Brain microvascular endothelial cell (primary cell): ENCODE data around the gene PDCD1.
"Not testable (repeated sequence)": the region's sequence is repeated elsewhere in the genome, so short reads cannot be mapped to it uniquely, and the experiment has no call there.

Experiments used
- DNase-seq: peaks from one replicate; pipeline ENCODE4 v3.0.0-alpha.2; 2020
- H3K27ac ChIP-seq: fragments of 250-450 bp; sonication (Bioruptor Pico); 2 replicates; pipeline ENCODE4 v1.5.1; 2020; ENCODE audit warnings: mild to moderate bottlenecking, moderate library complexity
- H3K27me3 ChIP-seq: fragments of 250-450 bp; sonication (Bioruptor Pico); replicated peaks from 2 replicates; pipeline ENCODE4 v1.5.1; 2020; ENCODE audit warnings: mild to moderate bottlenecking
- H3K36me3 ChIP-seq: fragments of 250-450 bp; sonication (Bioruptor Pico); replicated peaks from 2 replicates; pipeline ENCODE4 v1.5.1; 2020; ENCODE audit warnings: mild to moderate bottlenecking
- H3K4me3 ChIP-seq: 2 replicates; pipeline ENCODE4 v1.5.1; 2011; ENCODE audit warnings: low read depth, mild to moderate bottlenecking, control low read depth, low read length, moderate library complexity
- CTCF ChIP-seq: IDR thresholded peaks from 2 replicates; pipeline ENCODE4 v1.5.1; 2011; ENCODE audit warnings: low read depth, mild to moderate bottlenecking, moderate library complexity, low read length, control low read depth, inconsistent platforms; ENCODE audit errors: missing control alignments
- in situ Hi-C: cut with HindIII; loops from 2 replicates; pipeline ENCODE4 v1.10.0; 2017; ENCODE audit warnings: low sequenced_read_pairs, low pct_ligation_motif_present

PDCD1 gene

GRCh38 chr2:241818229-241818942 is 40.3 kb downstream of the PDCD1 start:
- TF ChIP-seq CTCF = no peak
- no peak for DNase-seq
- H3K27ac ChIP-seq = no peak overlapping the region
- H3K4me3 ChIP-seq = no peak overlapping the region
- H3K27me3 ChIP-seq = no peaks in the 10 kb centered on the region
- no peaks in the 10 kb centered on the region for H3K36me3 ChIP-seq
- in situ Hi-C loops = no loop called here

- DNase-seq, H3K27me3 ChIP-seq, in situ Hi-C loops, H3K27ac ChIP-seq, H3K4me3 ChIP-seq, H3K36me3 ChIP-seq: not testable (repeated sequence)
These were observed 40.9 kb downstream of the PDCD1 start for GRCh38 chr2:241817821-241818215.

- Histone ChIP-seq H3K4me3 (no peak overlapping the region), H3K27ac (no peak overlapping the region), H3K36me3 (no peaks in the 10 kb centered on the region), H3K27me3 (no peaks in the 10 kb centered on the region)
- in situ Hi-C loops = no loop called here
- TF ChIP-seq CTCF = no peak
- no peak for DNase-seq
These were observed 41.4 kb downstream of the PDCD1 start for GRCh38 chr2:241817126-241817820.

GRCh38 chr2:241816431-241817121 is 42.1 kb downstream of the PDCD1 start:
- in situ Hi-C loops = no loop called here
- Histone ChIP-seq H3K4me3 (no peak overlapping the region), H3K27me3 (no peaks in the 10 kb centered on the region), H3K27ac (no peak overlapping the region), H3K36me3 (no peaks in the 10 kb centered on the region)
- no peak for TF ChIP-seq CTCF
- DNase-seq = no peak

GRCh38 chr2:241815477-241816430 is 42.9 kb downstream of the PDCD1 start:
- in situ Hi-C loops = no loop called here
- no peak for DNase-seq
- H3K36me3 ChIP-seq = no peaks in the 10 kb centered on the region
- H3K27ac ChIP-seq = no peak overlapping the region
- H3K4me3 ChIP-seq = no peak overlapping the region
- no peaks in the 10 kb centered on the region for H3K27me3 ChIP-seq
- TF ChIP-seq CTCF = no peak
